CD4-positive, alpha-beta T cell (primary cell): ENCODE data around the gene ZNF121. TPM values are rescaled to one million over a fixed set of nuclear protein-coding genes. Genes with fewer than 3 reads are reported as not detected.
"Not testable (repeated sequence)": the region's sequence is repeated elsewhere in the genome, so short reads cannot be mapped to it uniquely, and the experiment has no call there.

Experiments
- ATAC-seq: fragments of 200-7000 bp; cut with Tn5 transposase; one replicate; pipeline ENCODE4 v1.10.0; 2022; ENCODE audit warnings: mild to moderate bottlenecking; ENCODE audit not compliant: poor library complexity
- CTCF ChIA-PET: fragments of 350-600 bp; sonication (Branson Sonifier 250); formaldehyde crosslinking; loops from one replicate; lab custom pipeline; 2021; ENCODE audit warnings: antibody characterized with exemption, inconsistent platforms; lab: Charles Lee
- POLR2A ChIA-PET: fragments of 350-600 bp; sonication (Branson Sonifier 250); formaldehyde crosslinking; loops from one replicate; lab custom pipeline; 2021; ENCODE audit warnings: antibody characterized with exemption, inconsistent platforms; lab: Charles Lee
- DNase-seq, 14 experiments: peaks; one replicate each; pipeline ENCODE4 v3.0.0-alpha.2; 2013 to 2020; ENCODE audit warnings: mixed read lengths in 2 of 14
- H3K27ac ChIP-seq, 2 donors: one replicate each; pipeline versions ENCODE4 v1.5.1 to v1.7.0; 2013; ENCODE audit warnings: low read length in 2 of 2, low read depth in 1 of 2, mild to moderate bottlenecking in 1 of 2
- H3K27me3 ChIP-seq, 2 experiments: 1 replicate in 1 of 2; 2 replicates in 1 of 2; pipeline versions ENCODE4 v1.6.1 to v1.7.0; 2013; ENCODE audit warnings: low read length in 2 of 2, control low read depth in 1 of 2, mild to moderate bottlenecking in 1 of 2, moderate library complexity in 1 of 2; ENCODE audit not compliant: insufficient read depth in 2 of 2, control insufficient read depth in 1 of 2
- H3K36me3 ChIP-seq: one replicate; pipeline ENCODE4 v1.6.1; 2013; ENCODE audit warnings: low read length, control low read depth; ENCODE audit not compliant: insufficient read depth
- H3K4me1 ChIP-seq: one replicate; pipeline ENCODE4 v1.6.1; 2013; ENCODE audit warnings: low read length, control low read depth; ENCODE audit not compliant: insufficient read depth
- H3K4me3 ChIP-seq: one replicate; pipeline ENCODE4 v1.5.1; 2013; ENCODE audit warnings: mild to moderate bottlenecking, low read length, moderate library complexity
- H3K9me3 ChIP-seq, 2 experiments: 1 replicate in 1 of 2; 2 replicates in 1 of 2; pipeline versions ENCODE4 v1.6.1 to v1.7.0; 2013; ENCODE audit warnings: low read length in 2 of 2, mild to moderate bottlenecking in 2 of 2, control low read depth in 1 of 2, moderate library complexity in 1 of 2; ENCODE audit not compliant: control insufficient read depth in 1 of 2, insufficient read depth in 1 of 2
- H3K27ac Mint-ChIP-seq: one replicate; pipeline ENCODE4 v1.8.0; 2020; ENCODE audit warnings: mixed read lengths
- H3K27me3 Mint-ChIP-seq: one replicate; pipeline ENCODE4 v1.8.0; 2021; ENCODE audit warnings: mixed read lengths
- H3K36me3 Mint-ChIP-seq: one replicate; pipeline ENCODE4 v1.8.0; 2021; ENCODE audit warnings: low read depth, mixed read lengths
- H3K4me1 Mint-ChIP-seq: one replicate; pipeline ENCODE4 v1.8.0; 2021; ENCODE audit warnings: low read depth, mixed read lengths
- H3K4me3 Mint-ChIP-seq: one replicate; pipeline ENCODE4 v1.8.0; 2020; ENCODE audit warnings: mild to moderate bottlenecking, mixed read lengths
- H3K9me3 Mint-ChIP-seq: one replicate; pipeline ENCODE4 v1.8.0; 2020; ENCODE audit warnings: mixed read lengths
- intact Hi-C, 2 experiments: fragments of 100-400 bp; cut with DNase I in 1 of 2; cut with micrococcal nuclease in 1 of 2; formaldehyde crosslinking; loops; one replicate each; pipeline versions ENCODE4 v1.15.1 to v1.9.0; 2023 to 2025; cut with DNase I, micrococcal nuclease
- total RNA-seq, 174 experiments: library from RNA in 2 of 174; stranded (reverse) in 2 of 174; gene quantifications; one replicate each; pipeline ENCODE4 v1.2.3 and lab custom pipeline; 2021 to 2026
- TF ChIP-seq, protein P1 (sequence below): fragments of 200-600 bp; IDR thresholded peaks from one replicate; pipeline ENCODE4 v1.8.0; 2022; ENCODE audit warnings: antibody characterized with exemption, mild to moderate bottlenecking

The ZNF121 gene
- total RNA-seq, 2 experiments from 2014 or later = 42.0 to 42.1 TPM

DNA sequence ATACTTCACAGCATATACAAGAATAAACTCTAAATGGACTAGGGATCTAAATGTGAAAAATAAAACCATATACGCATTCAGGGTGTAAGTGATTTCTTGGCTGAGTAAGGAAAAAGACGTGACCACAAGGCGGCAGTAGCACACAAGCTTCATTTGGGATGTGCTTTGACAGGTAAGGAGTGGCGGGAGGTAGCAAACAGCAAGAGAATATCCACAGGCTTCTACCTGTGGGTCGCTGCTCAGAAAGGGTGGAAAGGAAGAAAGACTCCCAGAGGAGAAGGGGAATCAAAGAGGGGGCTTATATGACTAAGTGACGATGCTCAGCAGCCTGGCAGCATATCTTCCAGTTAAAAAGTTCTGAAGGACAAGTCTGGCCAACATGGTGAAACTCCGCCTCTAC, 2.5 kb upstream of the ZNF121 start:
- H3K4me1 Mint-ChIP-seq = peaks cover 23% of the 10 kb centered on the region
- peak; percentile 62 for ATAC-seq
- intact Hi-C loops = loop anchor here (1.0 to 10.0 kb wide), 8 partner anchors 35 to 381 kb away; partner anchors contain the start of genes ZNF562 (in 2 of the 2), ZNF266 (in 1 of the 2), ZNF426 (in 1 of the 2) and ZNF561 (in 1 of the 2)
- peak; percentile 65 to 88 (median 74) for DNase-seq
- Histone ChIP-seq H3K4me3 (no peak overlapping the region), H3K27ac (no peak overlapping the region), H3K27me3 (peaks cover 0 to 5% of the 10 kb centered on the region in 2 experiments), H3K36me3 (no peaks in the 10 kb centered on the region), H3K9me3 (no peaks in the 10 kb centered on the region), H3K4me1 (peaks cover 23% of the 10 kb centered on the region)
- H3K9me3 Mint-ChIP-seq = no peaks in the 10 kb centered on the region
- ChIA-PET POLR2A (interaction anchor here (0.7 to 1.0 kb wide), 2 partner anchors 113 to 206 kb away, joined by 3 to 4 read pairs; no protein-coding TSS in a partner anchor), CTCF (interaction anchor here (0.7 to 1.5 kb wide), 4 partner anchors 24 to 276 kb away, joined by 3 to 7 read pairs (median 4); no protein-coding TSS in a partner anchor)
- TF ChIP-seq, protein P1, sequence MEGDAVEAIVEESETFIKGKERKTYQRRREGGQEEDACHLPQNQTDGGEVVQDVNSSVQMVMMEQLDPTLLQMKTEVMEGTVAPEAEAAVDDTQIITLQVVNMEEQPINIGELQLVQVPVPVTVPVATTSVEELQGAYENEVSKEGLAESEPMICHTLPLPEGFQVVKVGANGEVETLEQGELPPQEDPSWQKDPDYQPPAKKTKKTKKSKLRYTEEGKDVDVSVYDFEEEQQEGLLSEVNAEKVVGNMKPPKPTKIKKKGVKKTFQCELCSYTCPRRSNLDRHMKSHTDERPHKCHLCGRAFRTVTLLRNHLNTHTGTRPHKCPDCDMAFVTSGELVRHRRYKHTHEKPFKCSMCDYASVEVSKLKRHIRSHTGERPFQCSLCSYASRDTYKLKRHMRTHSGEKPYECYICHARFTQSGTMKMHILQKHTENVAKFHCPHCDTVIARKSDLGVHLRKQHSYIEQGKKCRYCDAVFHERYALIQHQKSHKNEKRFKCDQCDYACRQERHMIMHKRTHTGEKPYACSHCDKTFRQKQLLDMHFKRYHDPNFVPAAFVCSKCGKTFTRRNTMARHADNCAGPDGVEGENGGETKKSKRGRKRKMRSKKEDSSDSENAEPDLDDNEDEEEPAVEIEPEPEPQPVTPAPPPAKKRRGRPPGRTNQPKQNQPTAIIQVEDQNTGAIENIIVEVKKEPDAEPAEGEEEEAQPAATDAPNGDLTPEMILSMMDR = peak; percentile 76
- H3K36me3 Mint-ChIP-seq = peaks cover 20% of the 10 kb centered on the region
- peak overlapping the region; percentile 8 for H3K4me3 Mint-ChIP-seq
- no peak overlapping the region for H3K27ac Mint-ChIP-seq
- peaks cover 18% of the 10 kb centered on the region for H3K27me3 Mint-ChIP-seq

DNA sequence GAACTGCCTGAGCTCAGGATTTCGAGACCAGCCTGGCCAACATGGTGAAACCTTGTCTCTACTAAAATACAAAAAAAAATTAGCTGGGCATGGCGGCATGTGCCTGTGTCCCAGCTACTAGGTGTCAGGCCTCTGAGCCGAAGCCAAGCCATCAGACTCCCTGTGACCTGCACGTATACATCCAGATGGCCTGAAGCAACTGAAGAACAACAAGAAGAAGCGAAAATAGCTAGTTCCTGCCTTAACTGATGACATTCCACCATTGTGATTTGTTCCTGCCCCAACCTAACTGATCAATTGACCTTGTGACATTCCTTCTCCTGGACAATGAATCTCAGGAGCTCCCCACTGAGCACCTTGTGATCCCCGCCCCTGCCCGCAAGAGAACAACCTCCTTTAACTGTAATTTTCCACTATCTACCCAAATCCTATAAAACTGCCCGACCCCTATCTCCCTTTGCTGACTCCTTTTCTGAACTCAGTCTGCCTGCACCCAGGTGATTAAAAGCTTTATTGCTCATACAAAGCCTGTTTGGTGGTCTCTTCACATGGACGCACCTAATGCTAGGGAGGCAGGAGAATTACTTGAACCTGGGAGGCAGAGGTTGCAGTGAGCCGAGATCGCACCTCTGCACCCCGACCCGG, 2.1 kb downstream of the ZNF121 start:
- H3K27me3 ChIP-seq, H3K4me3 ChIP-seq, DNase-seq, H3K27me3 Mint-ChIP-seq, H3K36me3 ChIP-seq, CTCF ChIA-PET, H3K9me3 Mint-ChIP-seq, POLR2A ChIA-PET, ATAC-seq: not testable (repeated sequence)
- H3K27ac Mint-ChIP-seq = peak overlapping the region; percentile 82
- peaks cover 23% of the 10 kb centered on the region for H3K4me1 ChIP-seq
- H3K9me3 ChIP-seq = peaks cover 17 to 22% of the 10 kb centered on the region in 2 experiments
- H3K4me3 Mint-ChIP-seq = peak overlapping the region; percentile 81
- intact Hi-C loops = loop anchor here (10.0 kb wide), 3 partner anchors 47 to 147 kb away; partner anchors contain the start of genes ZNF562 (in 2 of the 2), ZNF266 (in 1 of the 2) and ZNF426 (in 1 of the 2)
- peaks cover 47% of the 10 kb centered on the region for H3K4me1 Mint-ChIP-seq
- H3K27ac ChIP-seq = peak overlapping the region in 1 of 2 donors; percentile 5
- peaks cover 64% of the 10 kb centered on the region for H3K36me3 Mint-ChIP-seq

DNA sequence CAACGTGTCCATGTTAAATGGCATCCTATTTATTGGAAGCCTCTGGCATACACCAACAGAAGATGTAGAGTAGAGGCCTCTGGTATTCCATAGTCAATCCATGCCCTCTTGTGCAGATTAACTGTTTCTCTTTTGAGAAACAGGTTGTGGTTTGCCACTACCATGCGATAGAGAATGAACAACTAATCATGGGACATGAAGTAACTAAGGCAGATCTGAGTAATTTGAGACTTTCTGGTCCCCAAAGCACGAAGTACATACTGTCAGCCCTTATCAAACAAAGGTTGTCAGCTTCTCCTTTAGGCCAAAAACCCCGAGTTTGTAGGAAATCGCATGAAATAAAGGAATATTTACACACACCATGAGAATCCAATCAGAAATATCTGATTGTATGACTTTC, 3.6 kb downstream of the ZNF121 start:
- intact Hi-C loops = loop anchor here (10.0 kb wide), 3 partner anchors 46 to 146 kb away; partner anchors contain the start of genes ZNF562 (in 2 of the 2), ZNF266 (in 1 of the 2) and ZNF426 (in 1 of the 2)
- no peak for DNase-seq
- Mint-ChIP-seq H3K36me3 (peaks cover 79% of the 10 kb centered on the region), H3K4me1 (peaks cover 46% of the 10 kb centered on the region), H3K4me3 (peak overlapping the region; percentile 76), H3K9me3 (peaks cover 5% of the 10 kb centered on the region), H3K27ac (peak overlapping the region; percentile 66), H3K27me3 (no peaks in the 10 kb centered on the region)
- Histone ChIP-seq H3K27ac (no peak overlapping the region), H3K27me3 (no peaks in the 10 kb centered on the region), H3K9me3 (peaks cover 29 to 32% of the 10 kb centered on the region in 2 experiments), H3K4me3 (no peak overlapping the region), H3K4me1 (peaks cover 21% of the 10 kb centered on the region), H3K36me3 (peaks cover 7% of the 10 kb centered on the region)
- ChIA-PET CTCF (no interaction called here), POLR2A (no interaction called here)
- ATAC-seq = no peak
- TF ChIP-seq, protein P1 = no peak
